ENCODE data around the gene SGO2.
"Not testable (repeated sequence)": the region's sequence is repeated elsewhere in the genome, so short reads cannot be mapped to it uniquely, and the experiment has no call there.

SGO2 gene

GRCh38 chr2:200525066-200525465 lies 941 bp upstream of the SGO2 start:
- DNase-seq: no peak

- no peak for DNase-seq
Measured at GRCh38 chr2:200525551-200525881, 491 bp upstream of the SGO2 start.

- DNase-seq: no peak
Measured at GRCh38 chr2:200528228-200528627, 2.2 kb downstream of the SGO2 start.

GRCh38 chr2:200533754-200534153 lies 7.7 kb downstream of the SGO2 start:
- no peak for DNase-seq

GRCh38 chr2:200534572-200534971 lies 8.6 kb downstream of the SGO2 start:
- DNase-seq: no peak

- no peak for DNase-seq
Measured at GRCh38 chr2:200538139-200538538, 12.1 kb downstream of the SGO2 start.

GRCh38 chr2:200540793-200541192 lies 14.8 kb downstream of the SGO2 start:
- DNase-seq: no peak

GRCh38 chr2:200566596-200566995 lies 40.6 kb downstream of the SGO2 start:
- DNase-seq: not testable (repeated sequence)

- no peak for DNase-seq
Measured at GRCh38 chr2:200567932-200568331, 41.9 kb downstream of the SGO2 start.

GRCh38 chr2:200575957-200576356 lies 50.0 kb downstream of the SGO2 start:
- no peak for DNase-seq

- no peak for DNase-seq
Measured at GRCh38 chr2:200577027-200577426, 51.0 kb downstream of the SGO2 start.

- no peak for DNase-seq
Measured at GRCh38 chr2:200578778-200579177, 52.8 kb downstream of the SGO2 start.

- no peak for DNase-seq
Measured at GRCh38 chr2:200584639-200585038, 58.6 kb downstream of the SGO2 start.

GRCh38 chr2:200585340-200585729 lies 59.3 kb downstream of the SGO2 start:
- DNase-seq: no peak

GRCh38 chr2:200585730-200586643 lies 60.0 kb downstream of the SGO2 start, which contains the start of gene AOX1:
Gene AOX1 (plus strand): TSS chr2:200586014. CDS start chr2:200586109, 95 bp downstream.
- no peak for DNase-seq

GRCh38 chr2:200586644-200586975 lies 60.6 kb downstream of the SGO2 start:
- no peak for DNase-seq

GRCh38 chr2:200587007-200587616 lies 61.1 kb downstream of the SGO2 start:
- no peak for DNase-seq

- DNase-seq: no peak
Measured at GRCh38 chr2:200588076-200588678, 62.2 kb downstream of the SGO2 start.

- no peak for DNase-seq
Measured at GRCh38 chr2:200590090-200590489, 64.1 kb downstream of the SGO2 start.

GRCh38 chr2:200591308-200591707 lies 65.3 kb downstream of the SGO2 start:
- no peak for DNase-seq

- no peak for DNase-seq
Measured at GRCh38 chr2:200592406-200593075, 66.5 kb downstream of the SGO2 start.

GRCh38 chr2:200593905-200594304 lies 67.9 kb downstream of the SGO2 start:
- DNase-seq: no peak

- no peak for DNase-seq
Measured at GRCh38 chr2:200595913-200596312, 69.9 kb downstream of the SGO2 start.
